ENCODE results near the gene OLFM1.
"Not testable (repeated sequence)": the region's sequence is repeated elsewhere in the genome, so short reads cannot be mapped to it uniquely, and the experiment has no call there.

DNA sequence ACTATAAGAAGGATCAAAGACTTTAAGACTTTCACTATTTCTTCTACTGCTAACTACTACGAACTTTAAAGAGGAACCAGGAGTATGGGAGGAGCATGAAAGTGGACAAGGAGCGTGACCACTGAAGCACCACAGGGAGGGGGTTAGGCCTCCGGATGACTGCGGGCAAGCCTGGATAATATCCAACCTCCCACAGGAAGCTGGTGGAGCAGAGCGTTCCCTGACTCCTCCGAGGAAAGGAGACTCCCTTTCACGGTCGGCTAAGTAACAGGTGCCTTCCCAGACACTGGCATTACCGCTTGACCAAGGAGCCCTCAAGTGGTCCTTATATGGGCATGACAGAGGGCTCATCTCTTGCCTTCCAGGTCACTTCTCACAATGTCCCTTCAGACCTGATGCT lies 62.4 kb downstream of the OLFM1 start:
- TF ChIP-seq, protein P1, sequence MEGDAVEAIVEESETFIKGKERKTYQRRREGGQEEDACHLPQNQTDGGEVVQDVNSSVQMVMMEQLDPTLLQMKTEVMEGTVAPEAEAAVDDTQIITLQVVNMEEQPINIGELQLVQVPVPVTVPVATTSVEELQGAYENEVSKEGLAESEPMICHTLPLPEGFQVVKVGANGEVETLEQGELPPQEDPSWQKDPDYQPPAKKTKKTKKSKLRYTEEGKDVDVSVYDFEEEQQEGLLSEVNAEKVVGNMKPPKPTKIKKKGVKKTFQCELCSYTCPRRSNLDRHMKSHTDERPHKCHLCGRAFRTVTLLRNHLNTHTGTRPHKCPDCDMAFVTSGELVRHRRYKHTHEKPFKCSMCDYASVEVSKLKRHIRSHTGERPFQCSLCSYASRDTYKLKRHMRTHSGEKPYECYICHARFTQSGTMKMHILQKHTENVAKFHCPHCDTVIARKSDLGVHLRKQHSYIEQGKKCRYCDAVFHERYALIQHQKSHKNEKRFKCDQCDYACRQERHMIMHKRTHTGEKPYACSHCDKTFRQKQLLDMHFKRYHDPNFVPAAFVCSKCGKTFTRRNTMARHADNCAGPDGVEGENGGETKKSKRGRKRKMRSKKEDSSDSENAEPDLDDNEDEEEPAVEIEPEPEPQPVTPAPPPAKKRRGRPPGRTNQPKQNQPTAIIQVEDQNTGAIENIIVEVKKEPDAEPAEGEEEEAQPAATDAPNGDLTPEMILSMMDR (optimal IDR thresholded peaks at IDR 0.05 in 1 of 3, IDR thresholded peaks at IDR 0.05 in 1 of 3, conservative IDR thresholded peaks at IDR 0.05 in 1 of 3; ENCODE audit: extremely low read depth in 1 of 3, insufficient read depth in 2 of 3, low read length in 3 of 3) = not testable (repeated sequence)
- not testable (repeated sequence) for TF ChIP-seq EZH2 (IDR thresholded peaks at IDR 0.05; ENCODE audit: low read length)

All from keratinocyte (primary cell).